GM18507 (cell line): ENCODE data around the gene CLEC18B.
"Not testable (repeated sequence)": the region's sequence is repeated elsewhere in the genome, so short reads cannot be mapped to it uniquely, and the experiment has no call there.

Experiments used
- DNase-seq: peaks from one replicate; pipeline ENCODE4 v3.0.0; 2011; ENCODE audit warnings: low read depth; ENCODE audit not compliant: insufficient read length; ENCODE audit errors: extremely low spot score
- FAIRE-seq: peaks from 2 replicates; lab custom pipeline; 2011; peaks lifted over from hg19 to GRCh38; lab: Jason Lieb, UNC

The CLEC18B gene

GRCh38 chr16:74448990-74449389 lies 27.7 kb upstream of the CLEC18B start:
- no peak for FAIRE-seq
- no peak for DNase-seq

- FAIRE-seq: no peak
- no peak for DNase-seq
These were observed 26.3 kb upstream of the CLEC18B start for GRCh38 chr16:74447578-74447977.

GRCh38 chr16:74446866-74447265 lies 25.6 kb upstream of the CLEC18B start:
- FAIRE-seq (no peak), DNase-seq (no peak)

- FAIRE-seq, DNase-seq: not testable (repeated sequence)
These were observed 22.5 kb upstream of the CLEC18B start for GRCh38 chr16:74443624-74444346.

GRCh38 chr16:74439685-74440084 lies 18.4 kb upstream of the CLEC18B start:
- DNase-seq (no peak), FAIRE-seq (no peak)

- DNase-seq (no peak), FAIRE-seq (no peak)
These were observed 17.3 kb upstream of the CLEC18B start for GRCh38 chr16:74438492-74438979.

- DNase-seq (no peak), FAIRE-seq (no peak)
These were observed 10.2 kb upstream of the CLEC18B start for GRCh38 chr16:74431516-74431915.

- FAIRE-seq: peak; percentile 39
- peak; percentile 9 for DNase-seq
These were observed 8.9 kb upstream of the CLEC18B start for GRCh38 chr16:74430036-74430712.

- FAIRE-seq, DNase-seq: not testable (repeated sequence)
These were observed 7.2 kb upstream of the CLEC18B start for GRCh38 chr16:74428493-74428892.

- FAIRE-seq, DNase-seq: not testable (repeated sequence)
These were observed 4.5 kb upstream of the CLEC18B start for GRCh38 chr16:74425751-74426150.

GRCh38 chr16:74423721-74424120 lies 2.4 kb upstream of the CLEC18B start:
- not testable (repeated sequence) for FAIRE-seq, DNase-seq

GRCh38 chr16:74422086-74422485 lies 808 bp upstream of the CLEC18B start:
- DNase-seq, FAIRE-seq: not testable (repeated sequence)

GRCh38 chr16:74421482-74421785 lies 156 bp upstream of the CLEC18B start:
- DNase-seq, FAIRE-seq: not testable (repeated sequence)

GRCh38 chr16:74419811-74420210 lies 1.5 kb downstream of the CLEC18B start:
- not testable (repeated sequence) for FAIRE-seq, DNase-seq

GRCh38 chr16:74417897-74418296 lies 3.4 kb downstream of the CLEC18B start:
- not testable (repeated sequence) for DNase-seq, FAIRE-seq

- FAIRE-seq, DNase-seq: not testable (repeated sequence)
These were observed 7.4 kb downstream of the CLEC18B start for GRCh38 chr16:74413920-74414319.

- DNase-seq, FAIRE-seq: not testable (repeated sequence)
These were observed 7.8 kb downstream of the CLEC18B start for GRCh38 chr16:74413485-74413884.

GRCh38 chr16:74412775-74413390 lies 8.4 kb downstream of the CLEC18B start:
- not testable (repeated sequence) for FAIRE-seq, DNase-seq

GRCh38 chr16:74412138-74412774 lies 9.0 kb downstream of the CLEC18B start:
- not testable (repeated sequence) for FAIRE-seq

GRCh38 chr16:74410981-74411380 lies 10.3 kb downstream of the CLEC18B start:
- FAIRE-seq, DNase-seq: not testable (repeated sequence)

More at GRCh38 chr16:74412138-74412774, 9.0 kb downstream of the CLEC18B start:
- not testable (repeated sequence) for DNase-seq
